GM23338 (cell line): Measurements from ENCODE around the gene GLTP.

Source experiments
- CREB1 ChIP-seq: fragments of 250-450 bp; sonication (Bioruptor Pico); IDR thresholded peaks from 2 replicates; pipeline ENCODE4 v1.5.0; 2020; ENCODE audit warnings: low read depth, mild to moderate bottlenecking, moderate library complexity
- CTCF ChIP-seq, 2 experiments: fragments of 200-600 bp in 1 of 2; sonication (generic) in 1 of 2; conservative IDR thresholded peaks; 2 replicates each; pipeline versions ENCODE4 v1.5.1 to v1.6.1; 2016 to 2017; ENCODE audit warnings: antibody characterized with exemption in 2 of 2, low read depth in 2 of 2, mild to moderate bottlenecking in 2 of 2, moderate library complexity in 1 of 2
- NANOG ChIP-seq: IDR thresholded peaks from 2 replicates; pipeline ENCODE4 v1.6.1; 2016; ENCODE audit warnings: antibody characterized with exemption, borderline replicate concordance
- POLR2AphosphoS5 ChIP-seq: IDR thresholded peaks from 2 replicates; pipeline ENCODE4 v1.6.1; 2016; ENCODE audit warnings: antibody characterized with exemption, low read depth

GRCh38 chr12:109822951-109823411, 57.4 kb downstream of the GLTP start:
- TF ChIP-seq POLR2AphosphoS5 (no peak), CTCF (conservative IDR thresholded peaks at IDR 0.05; ENCODE audit: low read depth in 2 of 2) (no peak), NANOG (no peak), CREB1 (CRISPR knock-in tag) (no peak)
